ENCODE data around the gene PDE4B. TPM values are rescaled to one million over a fixed set of nuclear protein-coding genes. Genes with fewer than 3 reads are reported as not detected.

The PDE4B gene
- total and polyA plus RNA-seq, 10 of the 15 experiments (the other 5 are each of a cell fraction or from before 2014, with no cell fraction given) = 3.0 to 13.2 (median 5.7) TPM

DNA sequence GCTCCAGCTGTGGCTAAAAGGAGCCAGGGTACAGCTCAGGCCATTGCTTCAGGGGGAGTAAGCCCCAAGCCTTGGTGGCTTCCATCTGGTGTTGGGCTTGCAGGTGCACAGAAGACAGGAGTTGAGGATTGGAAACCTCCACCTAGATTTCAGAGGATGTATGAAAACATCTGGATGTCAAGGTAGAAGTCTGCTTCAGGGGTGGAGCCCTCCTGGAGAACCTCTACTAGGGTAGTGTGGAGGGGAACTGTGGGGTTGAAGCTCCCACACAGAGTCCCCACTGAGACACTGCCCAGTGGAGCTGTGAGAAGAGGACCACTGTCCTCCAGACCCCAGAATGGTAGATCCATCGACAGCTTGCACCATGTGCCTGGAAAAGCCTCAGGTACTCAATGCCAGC lies 183.0 kb downstream of the PDE4B start:
- ChIA-PET POLR2A (no interaction called here), CTCF (interaction anchor here (1.2 kb wide), 1 partner anchor 266 kb away, joined by 3 read pairs; no protein-coding TSS in a partner anchor)

More for the DNA sequence above, 183.0 kb downstream of the PDE4B start:
- Histone ChIP-seq H3K27me3 (replicated peaks in 1 of 2; ENCODE audit: control insufficient read depth in 2 of 2, insufficient read depth in 2 of 2, low read length in 1 of 2) (no peaks in the 10 kb centered on the region), H3K4me3 (no peak overlapping the region), H3K9me3 (replicated peaks; ENCODE audit: control insufficient read depth, insufficient read depth, low read length) (no peaks in the 10 kb centered on the region; the same call in 2 of the 3 replicates), H3K36me3 (ENCODE audit: control insufficient read depth in 2 of 2, insufficient read depth in 2 of 2, low read length in 1 of 2) (no peaks in the 10 kb centered on the region), H3K9ac (ENCODE audit: control insufficient read depth, insufficient read depth, low read length) (no peak overlapping the region), H2AFZ (ENCODE audit: control insufficient read depth, low read depth, low read length) (no peak overlapping the region), H4K20me1 (ENCODE audit: control insufficient read depth, insufficient read depth) (no peaks in the 10 kb centered on the region), H3K4me2 (ENCODE audit: control insufficient read depth, insufficient read depth) (no peak overlapping the region), H3K79me2 (ENCODE audit: control insufficient read depth, insufficient read depth, low read length) (no peaks in the 10 kb centered on the region), H3K4me1 (ENCODE audit: control insufficient read depth, insufficient read depth, low read length) (no peaks in the 10 kb centered on the region), H3K27ac (ENCODE audit: control insufficient read depth, insufficient read depth) (no peak overlapping the region)
- ATAC-seq (no peak), FAIRE-seq (no peak), DNase-seq (ENCODE audit: low read depth, low spot score) (no peak)
- in situ Hi-C loops (cut with MboI) (no loop called here), intact Hi-C loops (cut with micrococcal nuclease; ENCODE audit: unreplicated experiment) (no loop called here)
- no TSS peak for BruUV-seq (replicated peaks)
- 0% methylated on average over 1 of the region's 1 CpG for WGBS (ENCODE audit: insufficient coverage, insufficient replicate concordance, low lambda C conversion rate, missing lambda C conversion rate)
- TF ChIP-seq MEF2B (IDR thresholded peaks at IDR 0.05; ENCODE audit: partially characterized antibody, poor library complexity, severe bottlenecking) = no peak
- no peak for TF ChIP-seq NFYA (IDR thresholded peaks at IDR 0.05; ENCODE audit: borderline replicate concordance, low read depth, low read length)
- TF ChIP-seq, protein P1, sequence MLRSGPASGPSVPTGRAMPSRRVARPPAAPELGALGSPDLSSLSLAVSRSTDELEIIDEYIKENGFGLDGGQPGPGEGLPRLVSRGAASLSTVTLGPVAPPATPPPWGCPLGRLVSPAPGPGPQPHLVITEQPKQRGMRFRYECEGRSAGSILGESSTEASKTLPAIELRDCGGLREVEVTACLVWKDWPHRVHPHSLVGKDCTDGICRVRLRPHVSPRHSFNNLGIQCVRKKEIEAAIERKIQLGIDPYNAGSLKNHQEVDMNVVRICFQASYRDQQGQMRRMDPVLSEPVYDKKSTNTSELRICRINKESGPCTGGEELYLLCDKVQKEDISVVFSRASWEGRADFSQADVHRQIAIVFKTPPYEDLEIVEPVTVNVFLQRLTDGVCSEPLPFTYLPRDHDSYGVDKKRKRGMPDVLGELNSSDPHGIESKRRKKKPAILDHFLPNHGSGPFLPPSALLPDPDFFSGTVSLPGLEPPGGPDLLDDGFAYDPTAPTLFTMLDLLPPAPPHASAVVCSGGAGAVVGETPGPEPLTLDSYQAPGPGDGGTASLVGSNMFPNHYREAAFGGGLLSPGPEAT (IDR thresholded peaks at IDR 0.05; ENCODE audit: low read depth) = no peak
- TF ChIP-seq ESRRA (IDR thresholded peaks at IDR 0.05; ENCODE audit: low read length) = no peak
- no peak for TF ChIP-seq PML (IDR thresholded peaks at IDR 0.05; ENCODE audit: low read length)
- no peak for TF ChIP-seq ZZZ3 (IDR thresholded peaks at IDR 0.05; ENCODE audit: control insufficient read depth, insufficient read length, low read depth)
- RAD21 ChIA-PET (ENCODE audit: unreplicated experiment) = no interaction called here
- SMC1A ChIA-PET (ENCODE audit: uncharacterized antibody, unreplicated experiment) = no interaction called here

Data from GM12878 (cell line).